GM12891 (cell line): ENCODE data around the gene ATG13.

Experiments used
- POLR2A ChIP-seq: IDR thresholded peaks from 2 replicates; pipeline ENCODE4 v1.6.1; 2011; ENCODE audit warnings: low read depth, low read length, control low read depth
- POLR2AphosphoS5 ChIP-seq: IDR thresholded peaks from 2 replicates; pipeline ENCODE4 v1.6.1; 2011; ENCODE audit warnings: low read depth, low read length, control low read depth
- POU2F2 ChIP-seq: IDR thresholded peaks from 2 replicates; pipeline ENCODE4 v1.6.1; 2011; ENCODE audit warnings: low read depth, mild to moderate bottlenecking, control low read depth, low read length, moderate library complexity
- SPI1 ChIP-seq: IDR thresholded peaks from 2 replicates; pipeline ENCODE4 v1.6.1; 2011; ENCODE audit warnings: low read depth, low read length, control low read depth
- TAF1 ChIP-seq: IDR thresholded peaks from 2 replicates; pipeline ENCODE4 v1.6.1; 2011; ENCODE audit warnings: low read depth, low read length, control low read depth

DNA sequence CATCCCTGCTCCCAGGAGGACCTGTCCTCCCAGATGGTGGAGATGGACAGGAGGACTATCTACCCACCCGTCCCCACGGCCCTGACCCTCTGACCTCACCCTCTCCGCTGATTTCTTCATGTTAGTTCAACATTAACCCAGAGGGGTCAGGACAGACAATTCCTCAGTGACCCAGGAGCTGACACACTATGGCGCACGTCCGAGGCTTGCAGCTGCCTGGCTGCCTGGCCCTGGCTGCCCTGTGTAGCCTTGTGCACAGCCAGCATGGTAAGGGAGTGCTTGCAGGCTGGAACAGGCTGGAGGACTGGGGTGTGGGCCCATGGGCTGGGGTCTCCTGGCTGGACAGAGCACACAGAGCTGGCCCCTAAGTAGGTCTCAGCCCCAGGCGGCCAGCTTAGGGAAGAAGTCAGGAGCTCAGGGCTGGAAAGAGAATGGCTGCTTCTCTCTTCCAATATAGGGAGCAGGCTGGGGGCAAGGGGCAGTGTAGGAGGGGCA, 101.7 kb downstream of the ATG13 start, which contains the start of gene F2:
- TF ChIP-seq POLR2AphosphoS5 (no peak), POLR2A (no peak), TAF1 (no peak), POU2F2 (no peak), SPI1 (no peak)
